ENCODE measurements around the gene NKAIN2.

GRCh38 chr6:124026694-124027093, 223.0 kb downstream of the NKAIN2 start:
- no peak for TF ChIP-seq CTCF (conservative IDR thresholded peaks at IDR 0.05 in 1 of 2, IDR thresholded peaks at IDR 0.05 in 1 of 2; ENCODE audit: extremely low read depth in 1 of 2, insufficient read depth in 1 of 2, low read depth in 1 of 2, low read length in 2 of 2)
- TF ChIP-seq EZH2 (IDR thresholded peaks at IDR 0.05; ENCODE audit: borderline replicate concordance, low read length) = no peak

Data from mammary epithelial cell (primary cell).